Prostate gland (tissue), 2 donors: ENCODE data around the gene GFRA1. TPM values are rescaled to one million over a fixed set of nuclear protein-coding genes. Genes with fewer than 3 reads are reported as not detected.

Experiments
- DNase-seq: peaks from one replicate; pipeline ENCODE4 v3.0.0-alpha.2; 2019; ENCODE audit warnings: low spot score
- H3K27ac ChIP-seq, 2 donors: fragments of 200-600 bp; sonication (generic); 2 replicates each; pipeline ENCODE4 v1.5.1; 2017 to 2019
- H3K27me3 ChIP-seq: fragments of 200-600 bp; sonication (generic); replicated peaks from 2 replicates; pipeline ENCODE4 v1.5.1; 2019; ENCODE audit not compliant: insufficient read depth
- H3K36me3 ChIP-seq, 2 donors: fragments of 200-600 bp; sonication (generic); 1 replicate in 1 of 2; 2 replicates in 1 of 2; pipeline versions ENCODE4 v1.5.1 to v1.8.1; 2017 to 2019
- H3K4me1 ChIP-seq: fragments of 200-600 bp; sonication (generic); replicated peaks from 2 replicates; pipeline ENCODE4 v1.5.1; 2019
- H3K4me3 ChIP-seq, 2 donors: fragments of 200-600 bp; sonication (generic); 2 replicates each; pipeline ENCODE4 v1.5.1; 2017 to 2019
- H3K9me3 ChIP-seq: fragments of 200-600 bp; sonication (generic); 2 replicates; pipeline ENCODE4 v1.5.1; 2017
- CTCF ChIP-seq, 4 experiments: fragments of 200-600 bp in 2 of 4; fragments of 450-650 bp in 2 of 4; sonication (generic) in 2 of 4; IDR thresholded peaks; 1 replicate in 3 of 4; 2 replicates in 1 of 4; pipeline ENCODE4 v1.5.1; 2016 to 2019; ENCODE audit warnings: antibody characterized with exemption in 4 of 4, mild to moderate bottlenecking in 2 of 4, moderate library complexity in 2 of 4
- POLR2A ChIP-seq: fragments of 450-650 bp; IDR thresholded peaks from one replicate; pipeline ENCODE4 v1.6.1; 2016; ENCODE audit warnings: antibody characterized with exemption, mild to moderate bottlenecking
- POLR2AphosphoS5 ChIP-seq: sonication (generic); formaldehyde crosslinking; IDR thresholded peaks from one replicate; pipeline ENCODE4 v1.6.1; 2017; ENCODE audit warnings: antibody characterized with exemption
- WGBS: methylation state at CpG from one replicate; pipeline ENCODE4 v1.1.5; 2018; 5-methylcytosine and 5-hydroxymethylcytosine counted together
- intact Hi-C: fragments of 100-400 bp; cut with DNase I; formaldehyde crosslinking; loops from one replicate; pipeline ENCODE4 v1.14.2; 2022
- total RNA-seq, 2 donors: library from RNA; depleted of rRNA; stranded (reverse); fragments of >200 nt; gene quantifications; one replicate each; pipeline ENCODE4 v1.1.0, GENCODE V29; 2016

The GFRA1 gene
- total RNA-seq, 2 donors from 2014 or later: 5.1 to 14.5 TPM

GRCh38 chr10:116093031-116093430 is 180.0 kb downstream of the GFRA1 start:
- TF ChIP-seq POLR2A (no peak), CTCF (IDR thresholded peaks at IDR 0.05) (no peak), POLR2AphosphoS5 (no peak)
- Histone ChIP-seq H3K27me3 (peaks cover 5% of the 10 kb centered on the region), H3K4me3 (no peak overlapping the region), H3K36me3 (no peaks in the 10 kb centered on the region), H3K9me3 (no peaks in the 10 kb centered on the region), H3K4me1 (no peaks in the 10 kb centered on the region), H3K27ac (no peak overlapping the region)
- WGBS: 86% methylated on average over 9 of the region's 9 CpGs
- DNase-seq: no peak
- intact Hi-C loops: no loop called here

GRCh38 chr10:116088985-116089384 is 184.0 kb downstream of the GFRA1 start:
- WGBS: 87% methylated on average over 6 of the region's 6 CpGs
- TF ChIP-seq POLR2A: no peak
- TF ChIP-seq POLR2AphosphoS5: no peak
- no peak for TF ChIP-seq CTCF (IDR thresholded peaks at IDR 0.05)
- Histone ChIP-seq H3K9me3 (no peaks in the 10 kb centered on the region), H3K36me3 (no peaks in the 10 kb centered on the region), H3K27ac (no peak overlapping the region), H3K27me3 (no peaks in the 10 kb centered on the region), H3K4me1 (no peaks in the 10 kb centered on the region), H3K4me3 (no peak overlapping the region)
- intact Hi-C loops: no loop called here
- no peak for DNase-seq

- 86% methylated on average over 4 of the region's 4 CpGs for WGBS
- H3K4me1 ChIP-seq: no peaks in the 10 kb centered on the region
- intact Hi-C loops: no loop called here
- no peaks in the 10 kb centered on the region for H3K36me3 ChIP-seq
- no peak overlapping the region for H3K27ac ChIP-seq
- no peaks in the 10 kb centered on the region for H3K27me3 ChIP-seq
- no peak for DNase-seq
- TF ChIP-seq POLR2AphosphoS5 (no peak), CTCF (IDR thresholded peaks at IDR 0.05) (no peak), POLR2A (no peak)
- H3K4me3 ChIP-seq: no peak overlapping the region
- no peaks in the 10 kb centered on the region for H3K9me3 ChIP-seq
Observed at GRCh38 chr10:116085323-116085722, 187.7 kb downstream of the GFRA1 start.

- TF ChIP-seq POLR2AphosphoS5 (no peak), POLR2A (no peak), CTCF (IDR thresholded peaks at IDR 0.05) (no peak)
- Histone ChIP-seq H3K27me3 (no peaks in the 10 kb centered on the region), H3K4me1 (no peaks in the 10 kb centered on the region), H3K36me3 (no peaks in the 10 kb centered on the region), H3K27ac (no peak overlapping the region), H3K4me3 (no peak overlapping the region), H3K9me3 (no peaks in the 10 kb centered on the region)
- DNase-seq: no peak
- intact Hi-C loops: no loop called here
- 78% methylated on average over 6 of the region's 6 CpGs for WGBS
Observed at GRCh38 chr10:116084161-116084560, 188.8 kb downstream of the GFRA1 start.

GRCh38 chr10:116083226-116083762 is 189.7 kb downstream of the GFRA1 start:
- Histone ChIP-seq H3K4me1 (no peaks in the 10 kb centered on the region), H3K27me3 (no peaks in the 10 kb centered on the region), H3K27ac (no peak overlapping the region), H3K36me3 (no peaks in the 10 kb centered on the region), H3K4me3 (no peak overlapping the region), H3K9me3 (no peaks in the 10 kb centered on the region)
- intact Hi-C loops: no loop called here
- WGBS: 95% methylated on average over 8 of the region's 8 CpGs
- no peak for DNase-seq
- TF ChIP-seq CTCF (IDR thresholded peaks at IDR 0.05) (no peak), POLR2A (no peak), POLR2AphosphoS5 (no peak)
